GM13977 (cell line): ENCODE data around the gene GNGT2.

ENCODE experiments used
- DNase-seq: peaks from one replicate; pipeline ENCODE4 v3.0.0; 2012; ENCODE audit warnings: low spot score
- in situ Hi-C: fragments of 300-500 bp; cut with MboI; formaldehyde crosslinking; loops from one replicate; pipeline ENCODE4 v1.12.0; 2022; ENCODE audit warnings: low sequenced_read_pairs, low pct_unique_long_range_greater_than_20kb, mixed read lengths, inconsistent platforms; ENCODE audit not compliant: unreplicated experiment
- TF ChIP-seq, protein P1 (sequence below): IDR thresholded peaks from 2 replicates; pipeline ENCODE4 v1.5.1; 2012; ENCODE audit warnings: mild to moderate bottlenecking, control low read depth; ENCODE audit not compliant: insufficient read depth; ENCODE audit errors: extremely low read depth, missing control alignments

GNGT2 gene

DNA sequence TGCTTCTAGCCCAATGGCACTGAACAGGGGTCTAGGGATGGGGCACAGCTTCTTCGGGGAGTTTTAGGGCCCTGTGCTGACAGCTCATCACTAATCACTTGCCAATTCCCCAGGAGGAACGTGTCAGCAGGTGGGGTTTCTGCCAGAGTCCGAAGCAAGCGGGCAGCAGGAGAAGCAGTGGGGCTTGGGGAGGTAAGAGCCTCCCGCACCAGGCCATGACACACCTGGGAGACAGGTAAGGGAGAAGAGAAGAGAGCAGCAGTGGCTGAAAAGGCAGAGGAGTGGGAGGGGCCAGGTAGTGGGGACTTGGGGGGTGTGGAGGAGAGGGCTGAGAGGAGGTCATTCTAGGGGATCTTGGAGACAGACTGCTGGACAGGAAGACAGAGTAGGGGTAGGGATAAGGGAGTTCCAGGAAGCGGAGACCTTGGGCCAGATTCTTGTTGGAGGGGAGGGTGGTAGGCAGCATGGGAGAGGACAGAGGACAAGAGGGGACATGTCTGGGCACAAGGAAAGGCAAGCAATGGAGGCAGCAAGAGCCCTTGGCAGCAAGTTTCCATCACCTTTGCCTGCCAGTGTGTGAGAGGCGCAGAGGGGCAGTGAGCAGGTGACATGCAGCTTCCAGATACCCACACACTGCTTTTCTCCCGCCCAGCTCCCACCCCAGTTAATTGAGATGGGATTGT lies 15.3 kb upstream of the GNGT2 start:
- in situ Hi-C loops, result no loop called here

DNA sequence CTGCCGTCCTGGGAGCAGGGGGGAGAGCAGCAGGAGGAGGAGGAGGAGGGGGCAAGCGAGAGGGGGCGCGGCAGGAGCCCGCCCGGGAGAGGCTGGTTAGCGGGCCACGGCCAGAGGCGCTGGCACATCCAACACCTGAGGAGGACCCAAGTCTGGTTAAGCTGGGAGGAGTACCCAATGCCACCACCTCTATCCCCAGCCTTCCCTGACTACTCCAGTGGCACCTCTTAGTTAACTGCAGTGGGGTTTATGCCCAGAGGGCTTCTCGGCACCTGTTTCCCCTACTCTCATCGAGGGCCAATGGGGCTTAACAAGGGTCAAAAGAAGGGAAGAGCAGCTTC lies 14.6 kb upstream of the GNGT2 start:
- in situ Hi-C loops, result loop anchor here (5.0 kb wide), 1 partner anchor 38 kb away; no protein-coding TSS in a partner anchor
- TF ChIP-seq, protein P1, sequence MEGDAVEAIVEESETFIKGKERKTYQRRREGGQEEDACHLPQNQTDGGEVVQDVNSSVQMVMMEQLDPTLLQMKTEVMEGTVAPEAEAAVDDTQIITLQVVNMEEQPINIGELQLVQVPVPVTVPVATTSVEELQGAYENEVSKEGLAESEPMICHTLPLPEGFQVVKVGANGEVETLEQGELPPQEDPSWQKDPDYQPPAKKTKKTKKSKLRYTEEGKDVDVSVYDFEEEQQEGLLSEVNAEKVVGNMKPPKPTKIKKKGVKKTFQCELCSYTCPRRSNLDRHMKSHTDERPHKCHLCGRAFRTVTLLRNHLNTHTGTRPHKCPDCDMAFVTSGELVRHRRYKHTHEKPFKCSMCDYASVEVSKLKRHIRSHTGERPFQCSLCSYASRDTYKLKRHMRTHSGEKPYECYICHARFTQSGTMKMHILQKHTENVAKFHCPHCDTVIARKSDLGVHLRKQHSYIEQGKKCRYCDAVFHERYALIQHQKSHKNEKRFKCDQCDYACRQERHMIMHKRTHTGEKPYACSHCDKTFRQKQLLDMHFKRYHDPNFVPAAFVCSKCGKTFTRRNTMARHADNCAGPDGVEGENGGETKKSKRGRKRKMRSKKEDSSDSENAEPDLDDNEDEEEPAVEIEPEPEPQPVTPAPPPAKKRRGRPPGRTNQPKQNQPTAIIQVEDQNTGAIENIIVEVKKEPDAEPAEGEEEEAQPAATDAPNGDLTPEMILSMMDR, result no peak

More for the DNA sequence above, 15.3 kb upstream of the GNGT2 start:
- DNase-seq, result no peak
- TF ChIP-seq, protein P1, result no peak

DNA sequence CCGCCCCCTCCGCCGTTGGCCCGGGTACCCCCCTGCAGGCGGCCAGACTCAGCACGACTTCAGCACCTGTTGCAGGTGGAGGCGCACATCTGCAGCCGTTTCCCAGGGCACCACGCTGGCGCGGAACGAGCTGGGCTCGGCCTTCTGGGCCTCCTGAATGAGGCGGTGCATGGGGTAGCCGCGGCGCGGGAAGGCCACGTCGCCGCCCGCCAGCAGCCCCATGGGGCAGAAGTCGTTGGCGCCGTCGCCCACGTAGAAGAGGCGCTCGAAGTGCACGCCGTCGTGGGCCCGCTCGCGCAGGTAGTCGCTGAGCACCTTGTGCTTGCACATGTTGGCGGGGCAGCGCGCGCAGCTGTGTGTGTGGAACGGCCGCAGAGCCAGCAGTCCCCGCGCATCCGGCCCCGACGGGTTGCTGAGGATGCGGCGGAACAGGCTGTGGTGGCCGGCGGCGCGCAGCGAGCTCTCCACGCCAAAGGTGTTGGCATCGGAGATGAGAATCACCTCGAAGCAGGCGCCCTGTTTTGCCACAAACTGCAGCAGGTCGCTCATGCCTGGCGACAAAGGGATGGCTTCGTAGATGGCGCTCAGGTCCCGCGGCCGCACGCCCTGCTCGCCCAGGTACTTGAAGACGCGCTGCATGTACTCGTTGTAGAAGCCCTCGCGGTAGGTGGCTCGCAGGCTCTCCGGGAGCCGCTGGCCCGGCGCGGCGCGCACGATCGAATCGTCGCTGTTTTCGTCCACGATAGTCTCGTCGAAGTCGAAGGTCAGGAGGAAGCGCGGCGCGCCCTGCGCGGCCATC lies 14.0 kb upstream of the GNGT2 start:
- in situ Hi-C loops, result loop anchor here (5.0 kb wide), 1 partner anchor 37 kb away; no protein-coding TSS in a partner anchor
- DNase-seq, result peak; percentile 59

More for the DNA sequence above, 14.6 kb upstream of the GNGT2 start:
- DNase-seq, result no peak

DNA sequence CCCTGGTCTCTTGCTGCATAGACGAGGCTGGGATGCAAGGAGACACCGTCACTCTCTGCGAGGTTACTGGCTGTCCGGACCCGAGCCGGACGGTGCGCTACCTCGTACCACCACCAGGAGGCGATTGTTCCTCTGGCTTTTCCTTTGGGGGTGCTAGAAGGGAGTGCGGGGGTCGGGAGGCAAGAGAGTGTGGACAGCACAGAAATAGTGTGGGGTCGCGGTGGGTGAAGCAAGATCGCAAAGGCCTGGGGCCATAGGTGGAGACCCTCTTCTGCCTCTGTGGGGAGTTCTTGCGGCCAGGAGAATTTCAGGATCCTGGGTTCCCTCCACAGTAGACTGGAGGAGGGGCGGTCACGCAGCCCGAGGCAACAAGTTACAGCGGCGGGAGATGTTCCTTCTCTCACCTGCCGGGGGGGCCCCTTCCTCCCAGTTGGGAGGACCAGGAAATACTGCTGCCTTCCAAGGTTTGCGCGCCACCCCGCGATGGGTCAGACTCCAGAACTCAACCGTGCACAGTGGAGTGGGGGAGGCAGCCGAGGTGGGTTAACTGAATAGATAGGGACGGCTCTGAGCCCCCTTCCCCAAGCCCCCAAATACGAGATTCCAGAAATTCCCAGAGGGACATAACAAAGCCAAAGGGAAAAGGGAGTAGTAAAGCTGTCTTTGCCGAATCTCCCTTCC lies 13.3 kb upstream of the GNGT2 start:
- peak; percentile 81 for DNase-seq
- in situ Hi-C loops, result loop anchor here (5.0 kb wide), 1 partner anchor 36 kb away; no protein-coding TSS in a partner anchor
- TF ChIP-seq, protein P1, result peak; percentile 86

More for the DNA sequence above, 14.0 kb upstream of the GNGT2 start:
- TF ChIP-seq, protein P1, result no peak

DNA sequence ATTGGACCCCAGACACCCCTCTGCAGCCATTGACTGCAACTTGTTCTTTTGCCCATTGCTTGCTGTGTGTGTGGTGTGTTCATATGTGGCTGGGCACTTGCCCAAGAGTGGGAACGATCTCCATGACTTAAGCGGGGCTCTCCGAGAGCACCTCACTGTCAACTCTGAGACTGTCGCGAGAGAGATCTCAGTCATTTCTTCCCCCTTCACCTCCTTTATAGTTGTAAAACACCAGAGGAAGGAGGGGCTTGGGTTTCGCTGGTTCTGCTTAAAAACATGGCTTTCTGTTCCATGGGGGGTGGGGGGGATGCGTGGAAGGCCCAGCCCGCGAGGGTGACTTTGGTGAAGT lies 12.8 kb upstream of the GNGT2 start:
- TF ChIP-seq, protein P1, result no peak
- in situ Hi-C loops, result loop anchor here (5.0 kb wide), 1 partner anchor 36 kb away; no protein-coding TSS in a partner anchor
- no peak for DNase-seq

DNA sequence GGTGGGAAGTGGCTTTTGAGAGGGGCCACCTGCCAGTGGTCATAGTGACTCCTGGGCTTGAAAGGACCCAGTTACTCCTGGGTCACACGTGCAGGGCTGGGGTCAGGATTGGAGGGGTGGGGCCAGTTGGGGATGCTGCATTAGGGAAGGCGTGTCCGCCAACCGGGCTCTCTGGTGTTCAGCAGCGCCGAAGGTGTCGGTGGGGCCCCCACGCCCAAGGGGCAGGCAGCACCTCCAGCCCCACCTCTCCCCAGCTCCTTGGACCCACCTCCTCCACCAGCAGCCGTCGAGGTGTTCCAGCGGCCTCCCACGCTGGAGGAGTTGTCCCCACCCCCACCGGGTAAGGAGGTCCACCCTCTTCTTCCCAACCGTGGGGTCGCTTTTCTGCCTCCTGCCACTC lies 9.6 kb upstream of the GNGT2 start:
- TF ChIP-seq, protein P1, result no peak
- in situ Hi-C loops, result loop anchor here (5.0 kb wide), 1 partner anchor 33 kb away; no protein-coding TSS in a partner anchor
- no peak for DNase-seq
